Adrenal gland (tissue), 5 donors: ENCODE data around the gene ASTN2.

ENCODE experiments used
- CTCF ChIP-seq, 6 experiments: fragments of 450-650 bp in 4 of 6; fragments of 200-600 bp in 2 of 6; sonication (generic) in 1 of 6; IDR thresholded peaks; 1 replicate in 5 of 6; 2 replicates in 1 of 6; pipeline versions ENCODE4 v1.5.1 to v1.8.0; 2016 to 2021; ENCODE audit warnings: antibody characterized with exemption in 6 of 6, mild to moderate bottlenecking in 2 of 6, moderate library complexity in 1 of 6
- POLR2A ChIP-seq, 2 donors: fragments of 450-650 bp; IDR thresholded peaks; one replicate each; pipeline ENCODE4 v1.6.1; 2017; ENCODE audit warnings: antibody characterized with exemption in 2 of 2, mild to moderate bottlenecking in 2 of 2, moderate library complexity in 1 of 2
- donor health status: DM: no; HTN: no; CAD: no.

DNA sequence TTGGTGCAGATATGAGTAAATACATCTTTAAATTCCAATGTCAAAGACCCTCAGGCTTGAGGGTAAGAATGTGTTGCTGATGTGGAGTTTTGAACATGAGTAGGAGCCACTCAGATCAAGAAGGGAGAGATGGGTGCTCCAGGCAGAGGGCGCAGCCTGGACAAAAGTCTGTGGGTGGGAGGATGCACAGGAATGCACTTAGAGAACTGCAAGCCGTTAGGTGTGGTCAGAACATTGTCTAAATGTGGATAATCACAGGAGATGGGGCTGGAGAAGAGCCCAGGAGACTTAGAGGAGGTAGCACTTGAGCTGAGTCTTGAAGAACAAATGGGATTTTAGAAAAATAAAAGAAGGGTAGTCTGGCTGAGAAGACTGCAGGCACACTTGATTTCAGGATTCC, 1005.7 kb downstream of the ASTN2 start:
- no peak for TF ChIP-seq CTCF (IDR thresholded peaks at IDR 0.05)
- TF ChIP-seq POLR2A (IDR thresholded peaks at IDR 0.05) = no peak
